DMS 273 (cell line): Measurements from ENCODE around the gene SECISBP2L.
"Not testable (repeated sequence)": the region's sequence is repeated elsewhere in the genome, so short reads cannot be mapped to it uniquely, and the experiment has no call there.

Experiments
- DNase-seq: peaks from one replicate; lab custom pipeline; 2025; ENCODE audit not compliant: unreplicated experiment; lab: John Stamatoyannopoulos, UW

SECISBP2L gene

DNA sequence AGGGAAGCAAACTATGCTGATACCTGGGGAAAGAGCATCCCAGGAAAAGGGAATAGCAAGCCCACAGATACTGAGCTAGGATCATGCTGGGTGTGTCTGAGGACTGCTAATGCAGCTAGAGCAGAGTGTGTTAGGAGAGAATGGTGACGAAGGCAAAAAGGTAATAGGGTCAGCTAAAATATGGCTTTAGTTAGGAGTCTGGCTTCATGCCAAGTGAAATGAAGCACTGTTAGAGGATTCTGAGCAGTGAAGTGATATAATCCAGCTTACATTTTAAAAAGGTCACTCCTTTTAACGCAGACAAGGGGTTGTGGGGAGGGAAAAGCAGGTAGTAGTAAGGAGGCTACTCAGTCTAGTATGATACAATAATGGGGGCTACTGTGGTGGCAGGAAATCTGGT, 30.4 kb downstream of the SECISBP2L start:
- DNase-seq: no peak

DNA sequence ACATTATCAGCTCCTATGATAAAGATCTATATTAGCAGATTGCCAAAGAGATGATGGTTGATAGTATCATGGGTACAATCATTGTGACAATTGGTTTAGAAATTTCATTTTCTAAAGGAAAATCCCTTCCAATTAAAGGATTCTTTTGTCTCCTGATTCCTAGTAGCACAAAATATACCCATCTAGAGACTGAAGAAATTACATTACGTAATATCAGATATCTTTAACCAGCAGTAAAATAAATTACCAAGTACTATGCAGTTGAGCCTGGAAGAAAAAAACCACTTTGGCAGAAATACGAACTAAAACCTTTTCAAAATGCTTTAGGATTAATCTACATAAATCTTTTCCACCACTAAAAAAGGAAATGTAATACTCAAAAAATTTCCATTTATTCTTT, 46.9 kb downstream of the SECISBP2L start:
- DNase-seq: no peak

DNA sequence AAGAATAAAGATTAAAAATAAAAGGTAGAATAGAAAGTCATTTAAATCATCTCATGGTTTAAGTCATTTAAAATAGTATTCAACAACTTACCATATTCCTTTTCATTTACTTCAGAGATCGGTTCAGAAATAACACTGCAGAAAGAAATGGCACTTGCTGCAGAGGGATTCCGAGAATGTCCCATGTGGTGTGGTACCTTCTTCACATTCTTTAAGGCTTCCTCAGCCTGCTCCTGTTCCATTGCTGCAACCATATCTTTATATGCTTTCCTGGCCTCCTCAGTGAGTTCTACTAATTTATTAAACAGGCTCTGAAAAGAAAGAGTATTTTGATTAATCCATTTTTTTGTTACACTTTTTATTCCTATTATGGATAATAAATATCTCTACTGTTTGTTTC, 50.0 kb downstream of the SECISBP2L start:
- DNase-seq: no peak

DNA sequence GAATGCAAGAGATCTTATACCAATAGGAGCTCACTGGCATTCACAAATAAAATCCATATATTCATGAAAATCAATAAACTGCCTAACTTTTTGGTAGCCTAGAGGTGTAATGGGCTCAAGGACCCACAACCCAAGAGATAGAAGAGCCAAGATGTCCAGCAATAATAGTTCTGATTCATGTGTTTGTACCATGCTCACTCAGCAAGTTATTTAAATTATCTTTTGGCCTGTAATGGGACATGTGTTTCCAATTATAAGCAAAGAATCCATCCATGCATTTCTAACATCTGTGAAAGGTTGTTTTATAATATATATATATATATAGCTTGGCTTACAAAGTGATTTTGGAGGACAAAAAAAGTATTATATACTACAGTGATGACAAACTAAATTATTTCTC, 52.9 kb downstream of the SECISBP2L start:
- no peak for DNase-seq

DNA sequence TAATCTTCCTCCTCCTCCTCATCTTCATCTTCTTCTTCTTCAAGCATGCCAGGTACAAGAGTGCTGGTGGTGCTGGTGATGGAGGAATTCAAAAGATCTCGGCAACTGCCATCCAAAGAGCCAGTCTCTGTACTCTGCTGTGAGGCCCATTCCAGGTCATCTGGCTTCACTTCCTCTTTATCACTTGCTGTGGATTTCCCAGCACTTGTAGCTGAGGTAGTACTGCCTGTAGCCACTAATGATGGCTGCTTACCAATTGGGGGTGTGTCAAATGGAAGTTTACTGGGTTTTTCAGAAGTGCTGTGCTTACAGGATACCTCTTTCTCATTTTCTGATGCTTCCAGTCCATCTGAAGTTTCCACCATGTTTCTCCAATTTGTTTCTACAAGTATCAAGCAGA, 53.7 kb downstream of the SECISBP2L start:
- no peak for DNase-seq

DNA sequence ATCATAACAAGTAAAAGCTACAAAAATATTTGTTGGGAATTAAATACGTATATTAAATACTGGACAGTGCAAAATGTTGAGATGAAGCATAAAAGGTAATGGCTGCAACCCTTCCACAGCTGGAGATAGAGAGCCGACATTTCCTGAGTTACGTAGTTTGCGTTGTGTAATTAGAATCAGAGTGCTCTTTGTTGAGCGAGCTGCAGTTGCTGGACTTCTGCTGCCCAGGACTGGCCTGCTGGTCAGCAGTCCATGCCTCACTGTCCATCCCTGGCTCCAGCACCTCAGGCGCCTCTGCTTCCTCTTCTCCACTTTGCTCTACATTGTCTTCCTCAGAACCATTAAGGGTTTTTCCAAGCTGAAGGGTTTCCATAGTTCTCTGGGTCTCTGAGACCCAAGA, 54.1 kb downstream of the SECISBP2L start:
- DNase-seq: no peak

DNA sequence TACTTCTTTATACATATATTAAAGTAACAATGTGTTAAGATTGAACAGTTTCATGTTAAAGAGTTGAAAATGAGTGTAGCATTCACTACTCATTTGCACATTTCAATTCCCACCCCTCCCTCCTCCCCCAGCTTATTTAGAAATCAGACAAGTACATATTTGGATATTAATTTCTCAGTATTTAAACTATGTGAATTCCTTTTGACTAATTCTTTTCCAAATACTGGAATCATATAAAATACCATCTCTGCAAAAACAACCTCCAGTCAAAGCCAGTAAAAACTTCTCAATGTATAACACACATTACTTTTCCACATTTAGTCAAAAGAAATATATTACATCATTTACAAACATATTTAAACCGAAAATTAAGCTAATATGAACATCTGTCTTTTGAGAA, 57.1 kb downstream of the SECISBP2L start:
- DNase-seq: no peak

DNA sequence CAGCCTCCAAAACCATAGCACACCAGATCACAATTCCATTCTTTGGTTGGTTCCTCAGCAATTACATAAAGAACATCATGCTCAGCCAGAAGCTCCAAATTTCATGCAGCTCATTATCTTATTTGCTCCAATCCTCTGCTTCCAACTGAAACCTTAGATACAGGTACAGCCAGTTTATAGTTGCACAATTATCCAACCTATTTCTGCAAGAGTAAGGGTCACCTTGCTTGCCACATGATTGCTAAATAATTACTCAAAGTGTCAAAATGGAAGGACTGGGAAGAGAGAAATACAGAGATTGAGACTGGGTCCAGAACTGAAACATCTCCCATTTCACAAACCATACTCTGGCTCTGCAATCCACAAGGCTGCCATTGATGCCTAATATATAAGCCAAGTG, 59.1 kb downstream of the SECISBP2L start:
- no peak for DNase-seq

DNA sequence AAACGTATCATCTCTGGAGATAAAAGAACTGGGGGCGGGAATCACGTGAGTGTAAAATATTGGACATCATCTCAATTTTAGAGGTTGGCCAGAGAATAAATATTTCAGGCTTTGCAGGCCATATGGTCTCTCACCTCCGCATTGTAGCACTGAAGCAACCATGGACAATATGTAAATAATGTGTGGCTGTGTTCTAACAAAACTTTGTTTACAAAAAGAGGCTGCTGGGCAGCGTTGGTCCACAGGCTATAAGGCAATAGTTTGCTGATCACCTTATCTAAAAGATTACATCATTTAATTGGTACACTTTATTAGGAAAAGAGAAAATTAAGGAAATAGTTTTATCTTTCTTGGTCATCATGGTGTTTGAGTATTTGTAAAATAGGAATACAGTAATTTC, 60.0 kb downstream of the SECISBP2L start:
- no peak for DNase-seq

DNA sequence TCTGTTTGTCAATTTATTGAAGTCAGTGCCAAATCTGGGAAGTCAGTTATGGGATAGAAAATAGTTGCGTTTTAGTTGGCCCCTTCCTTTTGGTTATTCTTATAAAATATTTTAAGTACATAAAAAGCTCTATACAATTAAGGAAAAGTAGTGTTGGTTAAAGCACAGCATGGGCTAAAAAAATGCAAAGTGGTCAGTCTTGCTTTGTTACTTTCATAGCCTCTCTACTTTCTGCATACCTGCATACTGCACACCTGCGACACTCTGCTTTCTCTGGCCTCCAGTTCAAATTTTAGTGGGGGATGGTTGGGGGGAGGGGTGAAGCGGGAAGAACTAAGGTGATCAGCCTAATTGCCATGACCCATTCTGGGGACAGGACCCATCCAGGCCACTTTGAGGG, 60.7 kb downstream of the SECISBP2L start:
- DNase-seq: no peak

DNA sequence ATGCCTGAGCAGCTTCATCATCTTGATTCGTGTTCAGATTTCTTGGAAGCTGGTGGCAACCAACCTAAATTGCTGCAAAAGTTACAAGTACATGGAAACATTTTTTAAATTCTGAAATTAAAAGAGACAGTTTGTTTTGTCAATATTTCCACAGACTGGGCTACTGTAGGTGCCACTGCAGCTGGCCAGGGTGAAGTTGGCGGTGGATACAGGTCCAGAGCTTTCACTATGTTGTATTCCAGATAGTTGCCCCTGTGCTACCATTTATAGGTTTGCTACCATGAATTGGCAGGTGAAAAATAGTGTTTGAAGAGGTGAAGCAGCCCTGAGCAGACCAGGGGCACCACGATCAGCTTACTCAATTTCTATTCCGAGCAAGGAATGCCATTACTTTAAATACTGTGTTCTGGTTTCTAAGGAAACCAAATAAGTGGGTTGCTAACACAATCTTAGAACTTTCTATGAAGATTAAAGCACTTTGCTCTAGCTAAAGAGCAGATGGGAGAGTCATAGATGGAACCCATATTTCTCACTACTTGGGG, 61.4 kb downstream of the SECISBP2L start:
- DNase-seq: no peak

DNA sequence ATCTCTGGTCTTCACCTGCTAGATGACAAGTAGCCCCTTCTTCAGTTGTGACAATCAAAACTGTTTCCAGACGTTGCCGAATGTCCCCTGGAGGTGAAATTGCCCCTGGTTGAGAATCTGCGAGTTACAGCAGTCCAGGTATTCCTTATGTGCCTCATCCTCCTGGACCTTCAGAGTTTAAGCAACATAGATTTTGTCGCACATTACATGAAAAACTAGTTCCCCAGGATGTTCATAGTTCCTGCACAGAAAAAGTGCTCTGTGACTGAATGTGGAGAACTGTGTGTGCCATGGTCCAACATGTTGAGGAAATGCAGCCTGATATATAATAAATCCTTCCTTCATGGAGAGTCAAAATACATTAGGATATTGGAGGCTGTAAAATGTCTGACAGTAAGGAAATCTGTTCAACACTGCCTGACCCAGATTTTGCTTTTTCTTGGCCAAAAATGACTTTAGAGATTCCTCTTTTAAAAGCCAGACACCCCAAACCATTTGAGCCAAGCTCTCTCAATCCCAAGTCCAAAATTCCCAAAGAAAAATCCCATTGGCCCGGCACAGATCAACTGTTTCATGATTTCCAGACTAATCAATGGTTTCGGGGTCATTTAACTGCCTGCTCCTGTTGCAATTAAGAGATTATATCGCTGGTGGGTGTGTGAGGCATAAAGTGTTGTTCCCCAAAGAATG, 62.1 kb downstream of the SECISBP2L start:
- no peak for DNase-seq

DNA sequence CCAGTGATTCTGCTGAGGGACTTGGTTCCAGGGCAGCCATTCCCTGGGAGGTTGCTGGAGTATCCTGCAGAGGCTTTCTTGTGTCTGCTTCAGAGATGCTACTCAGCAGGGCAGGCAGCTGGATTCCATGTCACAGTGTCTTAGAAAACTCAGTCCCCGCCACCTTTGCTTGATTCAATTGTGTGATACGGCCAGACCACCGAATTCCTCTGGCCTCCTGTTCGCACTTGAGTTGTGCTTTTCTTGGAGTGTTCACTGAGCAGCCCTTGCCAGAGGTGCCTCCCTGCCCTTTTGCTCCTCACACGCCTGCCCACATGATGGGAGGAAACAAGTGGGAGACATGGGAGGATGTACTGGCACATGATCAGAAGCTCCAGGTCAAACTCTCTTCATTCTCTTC, 62.9 kb downstream of the SECISBP2L start:
- DNase-seq: no peak

DNA sequence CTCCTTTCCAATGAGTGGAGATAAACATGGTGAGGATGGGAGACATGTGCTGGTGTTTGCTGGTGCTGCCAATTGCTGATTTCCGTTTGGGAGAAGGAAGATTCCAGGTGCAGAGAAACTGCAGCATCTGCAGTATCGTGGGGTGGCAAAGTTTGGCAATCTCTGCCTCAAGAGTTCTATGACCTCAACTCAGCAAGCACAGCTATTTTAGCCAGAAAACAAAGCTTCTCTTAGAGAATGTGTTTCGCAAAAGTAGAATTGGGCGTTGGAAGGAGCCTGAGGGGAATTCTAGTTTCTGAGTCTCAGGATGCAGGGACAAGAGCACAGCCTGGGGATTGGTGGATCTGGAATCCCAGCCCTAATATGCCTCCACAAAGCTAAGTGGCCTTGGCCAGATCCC, 64.3 kb downstream of the SECISBP2L start:
- DNase-seq: no peak

DNA sequence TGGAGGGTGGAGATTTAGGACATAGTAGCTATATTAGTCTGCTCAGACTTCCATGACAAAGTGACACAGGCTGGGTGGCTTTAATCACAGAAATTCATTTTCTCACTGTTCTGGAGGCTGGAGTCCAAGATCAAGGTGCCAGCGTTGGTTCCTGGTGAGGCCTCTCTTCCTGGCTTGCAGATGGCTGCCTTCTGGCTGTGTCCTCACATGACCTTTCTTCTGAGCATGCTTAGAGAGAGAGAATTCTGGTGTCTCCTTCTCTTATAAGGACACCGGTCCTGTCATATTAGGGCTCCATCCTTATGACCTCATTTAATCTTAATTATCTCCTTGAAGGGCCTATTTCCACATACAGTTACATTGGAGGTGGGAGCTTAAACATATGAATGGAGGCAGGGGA, 67.6 kb downstream of the SECISBP2L start:
- peak; percentile 22 for DNase-seq

DNA sequence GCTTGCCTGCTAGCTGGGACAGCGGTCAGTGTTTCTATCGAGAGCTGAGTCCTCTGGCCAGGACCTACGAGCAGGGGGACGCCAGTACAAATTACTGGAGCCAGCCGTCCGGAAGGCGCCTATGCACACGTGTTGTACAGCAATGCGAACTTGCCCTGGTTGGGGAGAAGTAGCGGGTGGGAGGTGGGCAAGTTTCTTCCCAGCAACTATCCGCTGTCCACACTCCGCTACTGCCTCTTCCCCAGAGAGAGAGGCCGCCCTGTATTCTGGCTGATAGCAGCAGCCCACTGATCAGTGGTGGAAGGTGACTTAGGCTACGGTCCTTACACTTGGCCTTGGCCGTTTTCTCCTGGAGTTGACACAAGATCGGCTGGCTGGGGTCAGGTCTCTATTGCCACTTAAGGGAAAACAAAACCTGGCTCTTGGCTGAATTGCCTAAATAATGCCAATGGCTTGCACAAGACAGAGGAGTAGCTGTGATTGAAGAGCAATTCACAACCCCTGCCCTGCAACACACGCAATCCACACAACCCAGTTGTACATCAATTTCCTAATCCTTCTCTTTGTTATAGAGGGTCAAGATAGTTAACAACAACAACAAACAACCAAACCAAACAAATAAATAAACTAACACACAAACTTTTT, 69.7 kb downstream of the SECISBP2L start:
- DNase-seq: no peak

DNA sequence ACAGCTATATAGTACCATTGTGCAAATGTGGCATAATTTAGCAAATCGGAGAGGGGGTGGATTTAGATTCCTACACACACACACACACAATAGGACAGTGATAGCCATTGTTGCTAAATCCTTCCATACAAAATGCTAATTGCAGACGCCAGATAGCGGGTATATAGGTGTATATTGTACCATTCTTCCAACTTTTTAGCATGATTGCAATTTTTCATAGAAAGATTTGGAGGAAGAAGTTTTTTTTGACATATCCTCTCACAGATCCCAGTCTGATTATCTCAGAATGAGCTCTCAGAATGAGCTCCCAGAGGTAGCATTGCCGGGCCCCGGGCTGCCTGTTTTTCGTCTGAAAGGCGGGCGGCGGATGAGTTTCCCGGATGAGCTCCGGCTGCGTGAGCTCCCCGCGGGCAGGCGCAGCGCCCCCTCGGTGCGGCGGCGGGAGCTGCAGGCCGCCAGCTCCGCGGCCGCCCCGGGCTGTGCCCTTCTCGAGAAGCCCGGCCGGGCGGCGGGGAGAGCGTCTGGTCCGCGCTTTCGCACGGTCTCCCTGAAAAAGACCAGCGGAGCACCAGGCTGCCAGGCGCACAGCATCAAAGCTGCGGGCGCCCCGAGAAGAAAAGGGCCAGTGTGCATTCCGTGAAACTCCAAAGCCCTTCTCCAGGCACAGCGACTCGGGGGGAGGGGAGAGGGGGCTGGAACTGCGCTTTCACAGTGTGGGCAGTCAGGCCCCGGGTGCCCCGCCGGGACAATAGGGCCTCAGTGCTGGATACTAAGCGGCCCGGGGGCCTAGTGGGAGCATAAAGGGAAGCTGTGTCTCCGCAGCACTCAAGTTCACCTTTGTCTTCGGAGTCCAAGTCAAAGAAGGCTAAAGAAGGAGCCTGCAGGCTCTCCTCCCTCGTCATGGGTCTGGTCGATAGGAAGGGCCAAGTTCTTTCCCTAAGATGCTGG, 70.5 kb downstream of the SECISBP2L start:
- peak; percentile 92 for DNase-seq

DNA sequence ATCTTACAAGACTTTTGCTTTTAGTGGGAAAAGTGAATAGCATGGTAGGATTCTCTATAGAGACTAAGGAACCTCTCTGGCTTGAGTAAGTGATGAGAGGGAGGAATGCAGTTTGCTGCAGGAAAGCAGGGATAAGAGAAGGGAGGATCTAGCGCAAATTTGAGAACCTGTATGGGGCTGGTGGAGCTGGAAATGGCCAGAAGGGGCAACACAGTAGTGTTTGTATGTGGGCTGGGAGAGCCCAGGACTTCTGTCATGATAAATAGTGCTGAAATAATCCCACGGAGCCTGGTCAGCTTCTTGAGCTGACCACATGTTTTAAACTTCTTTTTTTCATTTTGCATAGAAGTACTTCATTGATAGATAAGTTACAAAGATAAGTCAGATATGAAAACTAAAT, 71.4 kb downstream of the SECISBP2L start:
- peak; percentile 20 for DNase-seq

DNA sequence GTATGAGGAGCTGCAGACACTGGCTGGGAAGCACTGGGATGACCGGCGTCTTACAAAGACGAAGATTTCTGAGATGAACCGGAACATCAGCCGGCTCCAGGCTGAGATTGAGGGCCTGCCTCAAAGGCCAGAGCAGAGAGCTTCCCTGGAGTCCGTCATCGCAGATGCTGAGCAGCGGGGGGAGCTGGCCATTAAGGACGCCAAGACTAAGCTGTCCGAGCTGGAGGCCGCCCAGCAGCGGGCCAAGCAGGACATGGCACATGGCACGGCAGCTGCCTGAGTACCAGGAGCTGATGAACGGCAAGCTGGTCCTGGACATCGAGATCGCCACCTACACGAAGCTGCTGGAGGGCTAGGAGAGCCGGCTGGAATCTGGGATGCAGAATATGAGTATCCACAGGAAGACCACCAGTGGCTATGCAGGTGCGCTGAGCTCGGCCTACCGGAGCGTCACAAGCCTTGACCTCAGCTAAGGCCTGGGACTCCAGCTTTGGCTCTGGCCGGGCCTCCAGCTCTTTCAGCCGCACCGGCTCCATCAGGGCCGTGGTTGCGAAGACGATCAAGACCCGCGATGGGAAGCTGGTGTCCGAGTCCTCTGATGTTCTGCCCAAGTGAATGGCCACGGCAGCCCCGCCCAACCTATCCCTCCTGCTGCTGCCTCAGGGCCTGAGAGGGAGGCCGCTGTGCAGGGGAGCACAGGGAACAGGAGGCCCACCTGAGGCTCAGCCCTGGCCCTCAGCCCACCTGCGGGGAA, 73.3 kb downstream of the SECISBP2L start:
- no peak for DNase-seq

DNA sequence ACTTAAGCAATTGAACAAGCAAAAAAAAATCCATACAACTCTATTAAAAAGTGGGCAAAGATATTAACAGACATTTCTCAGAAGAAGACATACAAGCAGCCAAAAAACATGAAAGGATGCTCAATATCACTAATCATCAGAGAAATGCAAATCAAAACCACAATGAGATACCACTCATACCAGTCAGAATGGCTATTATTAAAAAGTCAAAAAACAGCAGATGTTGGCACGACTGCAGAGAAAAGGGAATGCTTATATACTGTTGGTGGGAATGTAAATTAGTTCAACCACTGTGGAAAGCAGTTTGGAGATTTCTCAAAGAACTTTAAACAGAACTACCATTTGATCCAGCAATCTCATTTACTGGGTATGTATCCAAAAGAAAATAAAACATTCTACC, 75.3 kb downstream of the SECISBP2L start:
- not testable (repeated sequence) for DNase-seq

DNA sequence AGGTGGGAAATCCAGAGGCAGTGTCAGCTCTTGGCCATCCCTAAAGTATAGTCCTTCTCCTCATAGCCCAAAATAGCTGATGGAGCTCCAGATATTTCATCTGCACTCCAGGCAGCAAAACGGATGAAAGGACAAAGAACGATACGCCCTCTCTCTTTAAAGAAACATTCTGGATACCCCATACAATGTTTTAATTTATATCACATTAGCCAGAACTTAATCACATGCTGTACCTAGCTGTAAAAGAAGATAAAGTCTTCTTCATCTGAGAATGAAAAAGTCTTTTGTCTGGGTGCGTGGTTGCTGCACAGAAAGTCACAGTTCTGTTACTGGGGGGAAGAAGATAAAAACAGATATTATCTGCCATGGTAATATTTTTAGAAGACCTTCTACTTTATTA, 78.2 kb downstream of the SECISBP2L start:
- DNase-seq: no peak
